Left lung (tissue), 10 donors: ENCODE measurements around the gene F2R. TPM values are rescaled to one million over a fixed set of nuclear protein-coding genes. Genes with fewer than 3 reads are reported as not detected.
"Not testable (repeated sequence)": the region's sequence is repeated elsewhere in the genome, so short reads cannot be mapped to it uniquely, and the experiment has no call there.

Source experiments
- ATAC-seq: fragments of 200-7000 bp; cut with Tn5 transposase; one replicate; pipeline ENCODE4 v1.9.1; 2020; ENCODE audit warnings: moderate library complexity
- DNase-seq, 4 donors: peaks; one replicate each; pipeline ENCODE4 v3.0.0-alpha.2; 2013 to 2020
- H3K27ac ChIP-seq, 2 donors: fragments of 200-600 bp; sonication (generic) in 1 of 2; one replicate each; pipeline versions ENCODE4 v1.5.0 to v1.8.0; 2020 to 2021
- H3K27me3 ChIP-seq, 2 donors: fragments of 200-600 bp; sonication (generic) in 1 of 2; one replicate each; pipeline versions ENCODE4 v1.5.0 to v1.8.0; 2020 to 2021
- H3K36me3 ChIP-seq, 2 donors: fragments of 200-600 bp; sonication (generic) in 1 of 2; one replicate each; pipeline versions ENCODE4 v1.5.0 to v1.8.0; 2020 to 2021
- H3K4me1 ChIP-seq, 2 donors: fragments of 200-600 bp; one replicate each; pipeline ENCODE4 v1.8.0; 2021
- H3K4me3 ChIP-seq, 2 donors: fragments of 200-600 bp; sonication (generic) in 1 of 2; one replicate each; pipeline versions ENCODE4 v1.5.0 to v1.8.0; 2020 to 2021; ENCODE audit warnings: mild to moderate bottlenecking in 1 of 2
- H3K9me3 ChIP-seq, 2 donors: fragments of 200-600 bp; sonication (generic) in 1 of 2; one replicate each; pipeline versions ENCODE4 v1.5.0 to v1.8.0; 2020 to 2021
- intact Hi-C, 2 donors: fragments of 100-400 bp; cut with DNase I; formaldehyde crosslinking; loops; one replicate each; pipeline versions ENCODE4 v1.11.2 to v1.14.2; 2022
- polyA plus RNA-seq, 6 donors: library from polyadenylated mRNA; unstranded; fragments of 120-200 nt; gene quantifications; one replicate each; pipeline ENCODE4 v1.2.1, GENCODE V29; 2013; ENCODE audit not compliant: insufficient read length in 6 of 6
- total RNA-seq, 2 donors: library from RNA; stranded (reverse); fragmentation: NEBNext Ultra II Directional; extraction: Animal tissue kit (Norgen Biotek cat#: 25700); gene quantifications; one replicate each; pipeline ENCODE4 v1.2.1, GENCODE V29; 2021
- TF ChIP-seq, protein P1 (sequence below), 2 donors: fragments of 200-600 bp; sonication (generic) in 1 of 2; IDR thresholded peaks; one replicate each; pipeline versions ENCODE4 v1.5.0 to v1.8.0; 2021; ENCODE audit warnings: antibody characterized with exemption in 2 of 2
- donor health status: DM: no; HTN: yes; CAD: no.
- donor health status: DM: no; HTN: no; CAD: no.

The F2R gene
- total and polyA plus RNA-seq, 8 donors = 21.2 to 54.4 (median 42.6) TPM

- no peak for DNase-seq
- no peak overlapping the region for H3K27ac ChIP-seq
- TF ChIP-seq, protein P1, sequence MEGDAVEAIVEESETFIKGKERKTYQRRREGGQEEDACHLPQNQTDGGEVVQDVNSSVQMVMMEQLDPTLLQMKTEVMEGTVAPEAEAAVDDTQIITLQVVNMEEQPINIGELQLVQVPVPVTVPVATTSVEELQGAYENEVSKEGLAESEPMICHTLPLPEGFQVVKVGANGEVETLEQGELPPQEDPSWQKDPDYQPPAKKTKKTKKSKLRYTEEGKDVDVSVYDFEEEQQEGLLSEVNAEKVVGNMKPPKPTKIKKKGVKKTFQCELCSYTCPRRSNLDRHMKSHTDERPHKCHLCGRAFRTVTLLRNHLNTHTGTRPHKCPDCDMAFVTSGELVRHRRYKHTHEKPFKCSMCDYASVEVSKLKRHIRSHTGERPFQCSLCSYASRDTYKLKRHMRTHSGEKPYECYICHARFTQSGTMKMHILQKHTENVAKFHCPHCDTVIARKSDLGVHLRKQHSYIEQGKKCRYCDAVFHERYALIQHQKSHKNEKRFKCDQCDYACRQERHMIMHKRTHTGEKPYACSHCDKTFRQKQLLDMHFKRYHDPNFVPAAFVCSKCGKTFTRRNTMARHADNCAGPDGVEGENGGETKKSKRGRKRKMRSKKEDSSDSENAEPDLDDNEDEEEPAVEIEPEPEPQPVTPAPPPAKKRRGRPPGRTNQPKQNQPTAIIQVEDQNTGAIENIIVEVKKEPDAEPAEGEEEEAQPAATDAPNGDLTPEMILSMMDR (IDR thresholded peaks at IDR 0.05) = no peak
- peaks cover 0 to 21% of the 10 kb centered on the region in 2 donors for H3K9me3 ChIP-seq
- intact Hi-C loops = no loop called here
- H3K4me1 ChIP-seq = peaks cover 0 to 9% of the 10 kb centered on the region in 2 donors
- H3K27me3 ChIP-seq = no peaks in the 10 kb centered on the region
- ATAC-seq = no peak
- H3K36me3 ChIP-seq = no peaks in the 10 kb centered on the region
- no peak overlapping the region for H3K4me3 ChIP-seq
These were observed 17.1 kb downstream of the F2R start for GRCh38 chr5:76733049-76733417.

- no peak for ATAC-seq
- TF ChIP-seq, protein P1 (IDR thresholded peaks at IDR 0.05) = no peak
These were observed 20.0 kb downstream of the F2R start for GRCh38 chr5:76735762-76736545.

DNA sequence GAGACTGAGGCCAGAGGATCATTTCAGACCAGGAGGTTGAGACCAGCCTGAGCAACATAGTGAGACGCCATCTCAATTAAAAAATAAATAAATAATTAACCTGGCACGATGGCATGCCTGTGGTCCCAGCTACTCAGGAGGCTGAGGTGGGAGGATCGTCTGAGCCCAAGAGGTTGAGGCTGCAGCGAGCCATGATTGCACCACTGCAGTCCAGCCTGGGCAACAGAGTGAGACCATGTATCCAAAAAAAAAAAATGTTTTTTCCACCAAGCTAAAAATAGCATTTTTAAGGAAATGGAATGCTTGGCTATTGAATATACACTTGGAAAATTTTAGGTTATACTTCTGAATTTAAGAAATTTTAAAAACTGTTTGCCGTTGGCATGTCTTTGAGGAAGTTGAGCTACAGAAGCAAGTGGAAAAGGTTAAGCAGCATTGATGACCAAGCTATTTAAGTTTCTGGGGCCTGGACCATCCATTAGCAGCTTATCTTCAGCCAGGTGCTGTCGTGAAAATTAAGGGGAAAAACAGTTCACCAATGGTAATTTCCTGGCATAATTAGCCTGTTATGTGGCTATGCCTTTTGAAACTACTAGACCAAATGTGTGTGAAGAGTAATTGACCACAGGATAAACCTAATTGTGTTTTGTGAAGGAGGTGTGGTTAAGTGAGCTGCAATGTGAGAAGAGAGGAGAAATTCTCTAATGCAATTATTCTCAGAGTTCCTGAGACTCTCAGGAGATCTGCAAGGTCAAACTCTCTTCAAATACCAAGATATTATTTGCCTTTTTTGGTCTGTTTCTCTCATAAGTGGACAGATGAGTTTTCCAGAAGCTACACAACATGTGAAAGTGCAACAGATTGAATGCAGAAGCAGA, 21.0 kb downstream of the F2R start:
- Histone ChIP-seq H3K36me3 (no peaks in the 10 kb centered on the region), H3K4me3 (no peak overlapping the region), H3K9me3 (no peaks in the 10 kb centered on the region), H3K27ac (no peak overlapping the region), H3K27me3 (no peaks in the 10 kb centered on the region), H3K4me1 (peaks cover 0 to 20% of the 10 kb centered on the region in 2 donors)
- intact Hi-C loops = no loop called here
- DNase-seq (no peak), ATAC-seq (no peak)
- TF ChIP-seq, protein P1 (IDR thresholded peaks at IDR 0.05) = no peak

More at GRCh38 chr5:76735762-76736545, 20.0 kb downstream of the F2R start:
- H3K27me3 ChIP-seq = no peaks in the 10 kb centered on the region
- intact Hi-C loops = no loop called here
- H3K36me3 ChIP-seq = no peaks in the 10 kb centered on the region
- no peak overlapping the region for H3K4me3 ChIP-seq
- no peaks in the 10 kb centered on the region for H3K9me3 ChIP-seq
- DNase-seq = no peak
- H3K27ac ChIP-seq = no peak overlapping the region
- H3K4me1 ChIP-seq = peaks cover 0 to 20% of the 10 kb centered on the region in 2 donors

GRCh38 chr5:76737846-76738245, 21.9 kb downstream of the F2R start:
- Histone ChIP-seq H3K4me3 (no peak overlapping the region), H3K9me3 (no peaks in the 10 kb centered on the region), H3K27me3 (no peaks in the 10 kb centered on the region), H3K36me3 (no peaks in the 10 kb centered on the region), H3K4me1 (peaks cover 0 to 20% of the 10 kb centered on the region in 2 donors), H3K27ac (peak overlapping the region in 1 of 2 donors; percentile 9)
- intact Hi-C loops = no loop called here
- ATAC-seq (no peak), DNase-seq (no peak)
- TF ChIP-seq, protein P1 (IDR thresholded peaks at IDR 0.05) = no peak

- ATAC-seq, H3K27me3 ChIP-seq, H3K36me3 ChIP-seq, intact Hi-C loops, H3K9me3 ChIP-seq, DNase-seq, H3K4me3 ChIP-seq, H3K27ac ChIP-seq: not testable (repeated sequence)
- H3K4me1 ChIP-seq = peaks cover 0 to 20% of the 10 kb centered on the region in 2 donors
These were observed 25.6 kb downstream of the F2R start for GRCh38 chr5:76741506-76741905.
